HuH-7.5 (cell line): ENCODE measurements around the gene PPIL4.

Source experiments
- DNase-seq: peaks from one replicate; pipeline ENCODE4 v3.0.0; 2011; ENCODE audit warnings: low spot score

Gene PPIL4

GRCh38 chr6:149545754-149546471 is at the start of gene PPIL4:
PPIL4 (minus strand) TSS chr6:149546043; CDS start chr6:149546005, 38 bp downstream.
- peak; percentile 68 for DNase-seq

- no peak for DNase-seq
Observed at GRCh38 chr6:149593408-149593807, 47.6 kb upstream of the PPIL4 start.

GRCh38 chr6:149592983-149593382 is 47.1 kb upstream of the PPIL4 start:
- DNase-seq = no peak

GRCh38 chr6:149586149-149586548 is 40.3 kb upstream of the PPIL4 start:
- no peak for DNase-seq

- no peak for DNase-seq
Observed at GRCh38 chr6:149581349-149581748, 35.5 kb upstream of the PPIL4 start.

GRCh38 chr6:149580880-149581279 is 35.0 kb upstream of the PPIL4 start:
- no peak for DNase-seq

GRCh38 chr6:149567945-149568585 is 22.2 kb upstream of the PPIL4 start:
- no peak for DNase-seq

GRCh38 chr6:149567194-149567586 is 21.3 kb upstream of the PPIL4 start:
- no peak for DNase-seq

- DNase-seq = peak; percentile 37
Observed at GRCh38 chr6:149566410-149567193, 20.8 kb upstream of the PPIL4 start.

GRCh38 chr6:149565527-149566409 is 19.9 kb upstream of the PPIL4 start, which contains the start of gene GINM1:
GINM1 (plus strand) TSS chr6:149566375; CDS start chr6:149566415, 40 bp downstream.
- peak; percentile 94 for DNase-seq

GRCh38 chr6:149563928-149564325 is 18.1 kb upstream of the PPIL4 start:
- DNase-seq = no peak

- DNase-seq = no peak
Observed at GRCh38 chr6:149563203-149563927, 17.5 kb upstream of the PPIL4 start.

GRCh38 chr6:149560736-149561135 is 14.9 kb upstream of the PPIL4 start:
- no peak for DNase-seq

- no peak for DNase-seq
Observed at GRCh38 chr6:149559389-149559788, 13.5 kb upstream of the PPIL4 start.

- no peak for DNase-seq
Observed at GRCh38 chr6:149558029-149558428, 12.2 kb upstream of the PPIL4 start.

- no peak for DNase-seq
Observed at GRCh38 chr6:149551920-149552319, 6.1 kb upstream of the PPIL4 start.

- no peak for DNase-seq
Observed at GRCh38 chr6:149545258-149545753, 537 bp downstream of the PPIL4 start.

GRCh38 chr6:149544646-149545257 is 1.1 kb downstream of the PPIL4 start:
- no peak for DNase-seq

GRCh38 chr6:149541139-149541538 is 4.7 kb downstream of the PPIL4 start:
- DNase-seq = no peak

GRCh38 chr6:149534742-149535141 is 11.1 kb downstream of the PPIL4 start:
- DNase-seq = no peak
